GM12878 (cell line): ENCODE measurements around the gene KCNK17. TPM values are rescaled to one million over a fixed set of nuclear protein-coding genes. Genes with fewer than 3 reads are reported as not detected.

Experiments
- ATAC-seq: fragments of 200-7000 bp; cut with Tn5 transposase; 3 replicates; pipeline ENCODE4 v1.9.1; 2020; ENCODE audit warnings: mild to moderate bottlenecking, moderate library complexity
- BruUV-seq: library from RNA; stranded (reverse); fragments of 400-500 nt; replicated peaks from 2 replicates; lab custom pipeline; 2021; lab: Mats Ljungman, UMichigan
- CTCF ChIA-PET: fragments of 300-600 bp; sonication (Branson Sonifier 250); formaldehyde crosslinking; extraction: SDS; loops from one replicate; lab custom pipeline; 2021; ENCODE audit warnings: inconsistent platforms; lab: Yijun Ruan, JAX
- POLR2A ChIA-PET: fragments of 350-600 bp; formaldehyde crosslinking; extraction: SDS; loops from one replicate; lab custom pipeline; 2021; ENCODE audit warnings: inconsistent platforms; lab: Charles Lee
- RAD21 ChIA-PET: fragments of 300-600 bp; sonication (Branson Sonifier 250); formaldehyde crosslinking; loops from one replicate; lab custom pipeline; 2023; ENCODE audit warnings: antibody characterized with exemption; ENCODE audit not compliant: unreplicated experiment; lab: Charles Lee
- SMC1A ChIA-PET: fragments of 300-600 bp; sonication (Branson Sonifier 250); formaldehyde crosslinking; loops from one replicate; lab custom pipeline; 2023; ENCODE audit not compliant: unreplicated experiment, uncharacterized antibody; lab: Charles Lee
- DNase-seq: peaks from one replicate; pipeline ENCODE4 v3.0.0-alpha.2; 2011; ENCODE audit warnings: low read depth, low spot score
- FAIRE-seq: peaks from 3 replicates; lab custom pipeline; 2011; peaks lifted over from hg19 to GRCh38; lab: Jason Lieb, UNC
- H2AFZ ChIP-seq: 2 replicates; pipeline ENCODE4 v1.6.0; 2011; ENCODE audit warnings: low read depth, low read length, control low read depth; ENCODE audit not compliant: control insufficient read depth
- H3K27ac ChIP-seq: 2 replicates; pipeline ENCODE4 v1.5.1; 2011; ENCODE audit warnings: control low read depth; ENCODE audit not compliant: control insufficient read depth, insufficient read depth
- H3K27me3 ChIP-seq, 2 experiments: replicated peaks in 1 of 2; 2 replicates each; pipeline versions ENCODE4 v1.6.0 to v1.6.1; 2011; ENCODE audit warnings: low read length in 1 of 2; ENCODE audit not compliant: control insufficient read depth in 2 of 2, insufficient read depth in 2 of 2
- H3K36me3 ChIP-seq, 2 experiments: 2 replicates each; pipeline ENCODE4 v1.5.1; 2011; ENCODE audit warnings: low read length in 1 of 2; ENCODE audit not compliant: control insufficient read depth in 2 of 2, insufficient read depth in 2 of 2
- H3K4me1 ChIP-seq: 2 replicates; pipeline ENCODE4 v1.6.1; 2011; ENCODE audit warnings: mild to moderate bottlenecking, low read length, moderate library complexity, mixed read lengths; ENCODE audit not compliant: control insufficient read depth, insufficient read depth
- H3K4me2 ChIP-seq: 2 replicates; pipeline ENCODE4 v1.6.0; 2011; ENCODE audit warnings: control low read depth; ENCODE audit not compliant: control insufficient read depth, insufficient read depth
- H3K4me3 ChIP-seq: fragments of 200-600 bp; sonication (generic); 2 replicates; pipeline ENCODE4 v1.5.1; 2016
- H3K79me2 ChIP-seq: 2 replicates; pipeline ENCODE4 v1.6.0; 2011; ENCODE audit warnings: low read length; ENCODE audit not compliant: control insufficient read depth, insufficient read depth
- H3K9ac ChIP-seq: 2 replicates; pipeline ENCODE4 v1.8.0; 2011; ENCODE audit warnings: low read length, control low read depth, mixed read lengths; ENCODE audit not compliant: control insufficient read depth, insufficient read depth
- H3K9me3 ChIP-seq: replicated peaks from 3 replicates; pipeline ENCODE4 v1.5.1; 2011; ENCODE audit warnings: mild to moderate bottlenecking, low read length; ENCODE audit not compliant: control insufficient read depth, insufficient read depth
- H4K20me1 ChIP-seq: 2 replicates; pipeline ENCODE4 v1.6.0; 2011; ENCODE audit not compliant: control insufficient read depth, insufficient read depth
- BMI1 ChIP-seq: fragments of 450-650 bp; IDR thresholded peaks from 2 replicates; pipeline ENCODE4 v1.6.1; 2016; ENCODE audit warnings: mild to moderate bottlenecking, moderate library complexity, borderline replicate concordance
- BRCA1 ChIP-seq: IDR thresholded peaks from 2 replicates; pipeline ENCODE4 v1.6.1; 2011; ENCODE audit warnings: low read depth, low read length, improper control_type of control experiment
- CREB1 ChIP-seq: IDR thresholded peaks from 2 replicates; pipeline ENCODE4 v1.6.1; 2012; ENCODE audit warnings: low read depth, mild to moderate bottlenecking, inconsistent platforms
- HDAC6 ChIP-seq: fragments of 200-600 bp; sonication (generic); IDR thresholded peaks from one replicate; pipeline ENCODE4 v1.8.0; 2017; ENCODE audit warnings: antibody characterized with exemption; ENCODE audit not compliant: unreplicated experiment
- KLF5 ChIP-seq: fragments of 450-650 bp; IDR thresholded peaks from 2 replicates; pipeline ENCODE4 v1.6.1; 2014; ENCODE audit warnings: mild to moderate bottlenecking; ENCODE audit not compliant: partially characterized antibody
- MEF2A ChIP-seq: IDR thresholded peaks from 2 replicates; pipeline ENCODE4 v1.6.1; 2011; ENCODE audit warnings: low read depth, mild to moderate bottlenecking, low read length, moderate library complexity; ENCODE audit not compliant: insufficient read depth
- MTA2 ChIP-seq: fragments of 450-650 bp; IDR thresholded peaks from 2 replicates; pipeline ENCODE4 v1.6.1; 2016; ENCODE audit warnings: low read depth, mild to moderate bottlenecking, moderate library complexity
- MTA3 ChIP-seq: IDR thresholded peaks from 2 replicates; pipeline ENCODE4 v1.6.1; 2012; ENCODE audit warnings: low read length, inconsistent platforms, borderline replicate concordance
- MYC ChIP-seq: IDR thresholded peaks from 2 replicates; pipeline ENCODE4 v1.6.1; 2011; ENCODE audit warnings: mild to moderate bottlenecking, low read length, moderate library complexity, inconsistent platforms; ENCODE audit not compliant: insufficient read depth, insufficient replicate concordance, insufficient read length, severe bottlenecking
- NBN ChIP-seq: fragments of 450-650 bp; IDR thresholded peaks from 2 replicates; pipeline ENCODE4 v1.6.1; 2016
- NFIC ChIP-seq: IDR thresholded peaks from 2 replicates; pipeline ENCODE4 v1.6.1; 2012; ENCODE audit warnings: low read depth, mild to moderate bottlenecking, inconsistent platforms, low read length, moderate library complexity
- PKNOX1 ChIP-seq: fragments of 450-650 bp; IDR thresholded peaks from 2 replicates; pipeline ENCODE4 v1.6.1; 2016; ENCODE audit warnings: mild to moderate bottlenecking
- SMARCA5 ChIP-seq: fragments of 450-650 bp; IDR thresholded peaks from 2 replicates; pipeline ENCODE4 v1.6.1; 2017; ENCODE audit warnings: mild to moderate bottlenecking
- STAT3 ChIP-seq: IDR thresholded peaks from 2 replicates; pipeline ENCODE4 v1.6.1; 2011; ENCODE audit warnings: low read depth, low read length, improper control_type of control experiment
- WRNIP1 ChIP-seq: IDR thresholded peaks from 2 replicates; pipeline ENCODE4 v1.6.1; 2011; ENCODE audit warnings: low read depth, low read length, improper control_type of control experiment, borderline replicate concordance
- YBX1 ChIP-seq: fragments of 450-650 bp; IDR thresholded peaks from 2 replicates; pipeline ENCODE4 v1.6.1; 2016; ENCODE audit warnings: antibody characterized with exemption
- ZNF622 ChIP-seq: fragments of 450-650 bp; IDR thresholded peaks from 2 replicates; pipeline ENCODE4 v1.6.1; 2017; ENCODE audit warnings: mild to moderate bottlenecking, inconsistent platforms
- WGBS: methylation state at CpG from one replicate; pipeline ENCODE4 v1.1.6; 2016; ENCODE audit warnings: low lambda C conversion rate; ENCODE audit not compliant: insufficient replicate concordance, insufficient coverage; ENCODE audit errors: missing lambda C conversion rate; 5-methylcytosine and 5-hydroxymethylcytosine counted together
- in situ Hi-C: fragments of 300-500 bp; cut with MboI; formaldehyde crosslinking; loops from 9 replicates; pipeline ENCODE4 v1.14.3; 2018; ENCODE audit warnings: mixed read lengths
- intact Hi-C: fragments of 100-400 bp; cut with micrococcal nuclease; formaldehyde crosslinking; loops from one replicate; pipeline ENCODE4 v1.14.2; 2022; ENCODE audit not compliant: unreplicated experiment
- polyA plus RNA-seq, 11 experiments: library from polyadenylated mRNA; depleted of rRNA in 4 of 11; unstranded in 6 of 11; stranded (reverse) in 5 of 11; fragments of >200 nt; fragmentation: Nextera tagmentation in 4 of 11; fragmentation: Illumina TruSeq in 1 of 11; extraction: Ambion mirVana in 4 of 11; extraction: Trizol in 1 of 11; gene quantifications; 1 replicate in 1 of 11; 2 replicates in 10 of 11; pipeline versions ENCODE4 v1.2.1 to v1.2.3, GENCODE V29; 2011 to 2016; ENCODE audit warnings: inconsistent platforms in 2 of 11, missing spikeins in 2 of 11, low read depth in 1 of 11
- total RNA-seq, 4 experiments: library from RNA; depleted of rRNA in 3 of 4; stranded (reverse); fragments of >200 nt in 3 of 4; fragmentation: Illumina TruSeq in 1 of 4; extraction: Trizol in 1 of 4; gene quantifications; 2 replicates each; pipeline versions ENCODE4 v1.2.1 to v1.2.3, GENCODE V29; 2013 to 2021
- TF ChIP-seq, protein P1 (sequence below): fragments of 150-350 bp; IDR thresholded peaks from 2 replicates; pipeline ENCODE4 v1.6.1; 2014; ENCODE audit warnings: mild to moderate bottlenecking, low read depth, low read length

Gene KCNK17
- total and polyA plus RNA-seq, 10 of the 15 experiments (the other 5 are each of a cell fraction or from before 2014, with no cell fraction given), result not detected

- no peaks in the 10 kb centered on the region for H4K20me1 ChIP-seq
- no peaks in the 10 kb centered on the region for H3K4me1 ChIP-seq
- FAIRE-seq, result no peak
- no peak overlapping the region for H2AFZ ChIP-seq
- in situ Hi-C loops (no loop called here), intact Hi-C loops (no loop called here)
- CTCF ChIA-PET, result interaction anchor here (0.6 to 1.1 kb wide), 2 partner anchors 13 to 1438 kb away, joined by 3 read pairs; no protein-coding TSS in a partner anchor
- SMC1A ChIA-PET, result no interaction called here
- POLR2A ChIA-PET, result no interaction called here
- H3K4me2 ChIP-seq, result no peak overlapping the region
- H3K27me3 ChIP-seq, result peaks cover 0 to 5% of the 10 kb centered on the region in 2 experiments; a peak in 3 of 4 replicates
- no TSS peak for BruUV-seq
- 33% methylated on average over 18 of the region's 18 CpGs for WGBS
- DNase-seq, result no peak
- H3K4me3 ChIP-seq, result no peak overlapping the region
- H3K36me3 ChIP-seq, result no peaks in the 10 kb centered on the region
- no peak overlapping the region for H3K9ac ChIP-seq
- no peak overlapping the region for H3K27ac ChIP-seq
- no peaks in the 10 kb centered on the region for H3K9me3 ChIP-seq
- ATAC-seq, result no peak
- RAD21 ChIA-PET, result no interaction called here
- H3K79me2 ChIP-seq, result no peaks in the 10 kb centered on the region
- no peak for TF ChIP-seq MTA3
- no peak for TF ChIP-seq ZNF622
- TF ChIP-seq, protein P1, sequence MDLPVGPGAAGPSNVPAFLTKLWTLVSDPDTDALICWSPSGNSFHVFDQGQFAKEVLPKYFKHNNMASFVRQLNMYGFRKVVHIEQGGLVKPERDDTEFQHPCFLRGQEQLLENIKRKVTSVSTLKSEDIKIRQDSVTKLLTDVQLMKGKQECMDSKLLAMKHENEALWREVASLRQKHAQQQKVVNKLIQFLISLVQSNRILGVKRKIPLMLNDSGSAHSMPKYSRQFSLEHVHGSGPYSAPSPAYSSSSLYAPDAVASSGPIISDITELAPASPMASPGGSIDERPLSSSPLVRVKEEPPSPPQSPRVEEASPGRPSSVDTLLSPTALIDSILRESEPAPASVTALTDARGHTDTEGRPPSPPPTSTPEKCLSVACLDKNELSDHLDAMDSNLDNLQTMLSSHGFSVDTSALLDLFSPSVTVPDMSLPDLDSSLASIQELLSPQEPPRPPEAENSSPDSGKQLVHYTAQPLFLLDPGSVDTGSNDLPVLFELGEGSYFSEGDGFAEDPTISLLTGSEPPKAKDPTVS, result no peak
- TF ChIP-seq BRCA1, result no peak
- no peak for TF ChIP-seq YBX1
- no peak for TF ChIP-seq BMI1
- TF ChIP-seq MEF2A, result no peak
- TF ChIP-seq MYC, result no peak
- TF ChIP-seq MTA2, result no peak
- no peak for TF ChIP-seq STAT3
- no peak for TF ChIP-seq CREB1
- no peak for TF ChIP-seq NBN
- TF ChIP-seq KLF5, result no peak
- TF ChIP-seq SMARCA5, result no peak
- TF ChIP-seq NFIC, result no peak
- TF ChIP-seq HDAC6, result no peak
- TF ChIP-seq PKNOX1, result no peak
- TF ChIP-seq WRNIP1, result no peak
These were observed 17.2 kb downstream of the KCNK17 start for GRCh38 chr6:39296745-39297640.
